SK-N-MC (cell line): ENCODE measurements around the gene LHFPL3.

Experiments used
- EZH2 ChIP-seq: fragments of 200-600 bp; sonication (generic); IDR thresholded peaks from one replicate; pipeline ENCODE4 v1.6.1; 2017; ENCODE audit warnings: antibody characterized with exemption
- POLR2AphosphoS5 ChIP-seq: IDR thresholded peaks from 2 replicates; pipeline ENCODE4 v1.6.1; 2012; ENCODE audit warnings: mild to moderate bottlenecking, low read depth, low read length, borderline replicate concordance

DNA sequence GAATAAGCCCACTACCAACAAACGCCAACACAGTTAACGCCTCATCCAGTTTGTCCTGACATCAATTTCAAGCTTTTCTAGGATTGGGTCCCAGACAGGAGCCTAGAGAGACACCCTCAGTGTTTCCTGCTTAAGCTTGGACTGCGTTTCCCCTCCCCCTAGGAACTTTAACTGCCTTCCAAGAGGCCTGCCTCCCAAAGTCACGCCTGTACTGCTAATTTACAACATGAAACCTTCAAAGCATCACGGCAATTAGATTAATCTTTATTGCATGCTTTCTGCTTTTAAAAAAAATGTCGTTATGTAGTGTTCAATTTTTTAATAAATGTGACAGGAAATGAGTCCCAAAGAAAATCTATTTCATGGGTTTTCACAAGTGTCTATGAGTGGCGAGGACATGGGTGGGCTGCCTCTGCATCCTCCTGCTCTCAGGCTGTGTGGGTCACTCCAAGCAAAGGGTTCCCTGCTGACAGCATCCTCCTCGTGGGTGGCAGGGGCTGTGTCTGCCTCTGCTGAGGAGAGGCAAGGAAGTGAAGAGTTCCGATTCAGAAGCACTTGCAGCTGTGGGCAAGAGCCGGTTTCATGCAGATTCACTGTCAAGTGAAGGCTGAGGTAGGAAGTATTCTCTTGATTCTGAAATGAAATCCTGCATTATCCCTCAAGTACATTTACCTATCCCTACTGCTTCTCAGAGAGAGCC is 492.6 kb downstream of the LHFPL3 start:
- TF ChIP-seq POLR2AphosphoS5 (no peak), EZH2 (no peak)
